ENCODE data around the gene RIPK4.

DNA sequence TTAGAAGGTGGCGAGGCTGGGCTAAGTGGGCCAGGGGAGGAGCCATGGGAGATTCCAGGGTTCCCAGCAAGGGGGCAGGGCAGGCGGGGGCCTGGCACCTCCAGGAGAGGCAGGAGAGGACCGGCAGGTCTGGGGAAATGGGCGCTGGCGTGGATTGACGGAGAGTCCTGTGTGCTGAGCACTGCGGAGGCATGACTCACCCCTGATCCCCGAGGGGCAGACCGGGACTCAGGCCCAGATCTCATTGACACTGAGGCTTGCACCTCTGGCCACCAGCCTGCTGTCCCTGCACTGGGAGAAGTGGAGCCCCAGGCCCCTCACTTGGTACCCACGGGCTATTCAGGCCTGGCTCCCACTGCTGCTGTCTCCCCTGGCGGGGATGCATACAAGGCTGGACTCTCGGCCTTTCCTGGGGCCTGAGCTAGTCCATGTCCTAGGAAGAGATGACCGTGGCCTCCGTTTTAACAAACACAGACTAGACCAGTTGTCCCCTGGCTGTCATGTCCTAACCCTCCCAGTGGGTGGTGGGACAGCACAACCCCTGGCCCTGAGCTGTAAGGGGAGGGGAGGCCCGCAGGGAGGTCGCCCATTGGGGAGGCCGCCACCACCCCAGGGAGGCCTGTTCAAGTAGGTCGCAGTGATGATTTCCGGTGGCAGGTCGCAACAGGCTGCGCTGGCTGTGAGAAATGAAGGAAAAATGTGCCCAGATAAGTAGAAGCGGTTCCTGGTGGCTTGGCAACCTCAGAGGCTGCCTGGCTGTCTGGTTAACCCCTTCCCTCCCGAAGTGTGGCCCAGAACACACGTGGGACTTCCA, 39.7 kb downstream of the RIPK4 start:
- no peak for TF ChIP-seq EZH2 (IDR thresholded peaks at IDR 0.05; ENCODE audit: insufficient read depth, low read length)
- TF ChIP-seq, protein P1, sequence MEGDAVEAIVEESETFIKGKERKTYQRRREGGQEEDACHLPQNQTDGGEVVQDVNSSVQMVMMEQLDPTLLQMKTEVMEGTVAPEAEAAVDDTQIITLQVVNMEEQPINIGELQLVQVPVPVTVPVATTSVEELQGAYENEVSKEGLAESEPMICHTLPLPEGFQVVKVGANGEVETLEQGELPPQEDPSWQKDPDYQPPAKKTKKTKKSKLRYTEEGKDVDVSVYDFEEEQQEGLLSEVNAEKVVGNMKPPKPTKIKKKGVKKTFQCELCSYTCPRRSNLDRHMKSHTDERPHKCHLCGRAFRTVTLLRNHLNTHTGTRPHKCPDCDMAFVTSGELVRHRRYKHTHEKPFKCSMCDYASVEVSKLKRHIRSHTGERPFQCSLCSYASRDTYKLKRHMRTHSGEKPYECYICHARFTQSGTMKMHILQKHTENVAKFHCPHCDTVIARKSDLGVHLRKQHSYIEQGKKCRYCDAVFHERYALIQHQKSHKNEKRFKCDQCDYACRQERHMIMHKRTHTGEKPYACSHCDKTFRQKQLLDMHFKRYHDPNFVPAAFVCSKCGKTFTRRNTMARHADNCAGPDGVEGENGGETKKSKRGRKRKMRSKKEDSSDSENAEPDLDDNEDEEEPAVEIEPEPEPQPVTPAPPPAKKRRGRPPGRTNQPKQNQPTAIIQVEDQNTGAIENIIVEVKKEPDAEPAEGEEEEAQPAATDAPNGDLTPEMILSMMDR (IDR thresholded peaks at IDR 0.05; ENCODE audit: insufficient read depth, low read depth, low read length), result no peak
